ENCODE results near the gene TMEM229B.

- TF ChIP-seq CTCF (IDR thresholded peaks at IDR 0.05), result no peak
- no peak for TF ChIP-seq POLR2AphosphoS5 (IDR thresholded peaks at IDR 0.05; ENCODE audit: insufficient read depth in 1 of 2, low read depth in 1 of 2)
- TF ChIP-seq POLR2A (IDR thresholded peaks at IDR 0.05), result no peak
These were observed 64.0 kb downstream of the TMEM229B start for GRCh38 chr14:67424539-67424938.

Measured in vagina (tissue), 2 donors.